Measurements from ENCODE around the gene SLC7A5.
"Not testable (repeated sequence)": the region's sequence is repeated elsewhere in the genome, so short reads cannot be mapped to it uniquely, and the experiment has no call there.

SLC7A5 gene

GRCh38 chr16:87802670-87803069 lies 66.6 kb downstream of the SLC7A5 start:
- no peak overlapping the region for H3K9ac ChIP-seq (ENCODE audit: low read length)
- no peaks in the 10 kb centered on the region for H3K27me3 ChIP-seq (ENCODE audit: control insufficient read depth, insufficient read depth, low read length)
- H3K4me1 ChIP-seq (ENCODE audit: control insufficient read depth, low read depth, low read length) = no peaks in the 10 kb centered on the region
- H3K9me3 ChIP-seq (ENCODE audit: control insufficient read depth, low read depth, low read length) = no peaks in the 10 kb centered on the region
- H3K36me3 ChIP-seq (ENCODE audit: control insufficient read depth, low read depth, low read length) = no peaks in the 10 kb centered on the region
- no peak overlapping the region for H3K27ac ChIP-seq (ENCODE audit: low read length)
- no peak overlapping the region for H3K4me3 ChIP-seq (ENCODE audit: low read length)

- Histone ChIP-seq H3K4me1 (ENCODE audit: control insufficient read depth, low read depth, low read length) (no peaks in the 10 kb centered on the region), H3K27me3 (ENCODE audit: control insufficient read depth, insufficient read depth, low read length) (no peaks in the 10 kb centered on the region), H3K9ac (ENCODE audit: low read length) (no peak overlapping the region), H3K27ac (ENCODE audit: low read length) (no peak overlapping the region), H3K4me3 (ENCODE audit: low read length) (no peak overlapping the region), H3K36me3 (ENCODE audit: control insufficient read depth, low read depth, low read length) (no peaks in the 10 kb centered on the region), H3K9me3 (ENCODE audit: control insufficient read depth, low read depth, low read length) (no peaks in the 10 kb centered on the region)
These were observed 67.5 kb downstream of the SLC7A5 start for GRCh38 chr16:87801679-87802259.

GRCh38 chr16:87800497-87800896 lies 68.8 kb downstream of the SLC7A5 start:
- no peak overlapping the region for H3K4me3 ChIP-seq (ENCODE audit: low read length)
- no peak overlapping the region for H3K27ac ChIP-seq (ENCODE audit: low read length)
- no peaks in the 10 kb centered on the region for H3K27me3 ChIP-seq (ENCODE audit: control insufficient read depth, insufficient read depth, low read length)
- no peaks in the 10 kb centered on the region for H3K36me3 ChIP-seq (ENCODE audit: control insufficient read depth, low read depth, low read length)
- no peaks in the 10 kb centered on the region for H3K4me1 ChIP-seq (ENCODE audit: control insufficient read depth, low read depth, low read length)
- no peaks in the 10 kb centered on the region for H3K9me3 ChIP-seq (ENCODE audit: control insufficient read depth, low read depth, low read length)
- H3K9ac ChIP-seq (ENCODE audit: low read length) = no peak overlapping the region

GRCh38 chr16:87795336-87795735 lies 74.0 kb downstream of the SLC7A5 start:
- Histone ChIP-seq H3K27ac (ENCODE audit: low read length) (no peak overlapping the region), H3K9me3 (ENCODE audit: control insufficient read depth, low read depth, low read length) (no peaks in the 10 kb centered on the region), H3K4me3 (ENCODE audit: low read length) (no peak overlapping the region), H3K27me3 (ENCODE audit: control insufficient read depth, insufficient read depth, low read length) (no peaks in the 10 kb centered on the region), H3K36me3 (ENCODE audit: control insufficient read depth, low read depth, low read length) (no peaks in the 10 kb centered on the region), H3K4me1 (ENCODE audit: control insufficient read depth, low read depth, low read length) (no peaks in the 10 kb centered on the region), H3K9ac (ENCODE audit: low read length) (no peak overlapping the region)

- Histone ChIP-seq H3K27ac (ENCODE audit: low read length) (no peak overlapping the region), H3K36me3 (ENCODE audit: control insufficient read depth, low read depth, low read length) (no peaks in the 10 kb centered on the region), H3K27me3 (ENCODE audit: control insufficient read depth, insufficient read depth, low read length) (no peaks in the 10 kb centered on the region), H3K9me3 (ENCODE audit: control insufficient read depth, low read depth, low read length) (no peaks in the 10 kb centered on the region), H3K4me3 (ENCODE audit: low read length) (no peak overlapping the region), H3K4me1 (ENCODE audit: control insufficient read depth, low read depth, low read length) (no peaks in the 10 kb centered on the region), H3K9ac (ENCODE audit: low read length) (no peak overlapping the region)
These were observed 74.7 kb downstream of the SLC7A5 start for GRCh38 chr16:87794485-87795078.

- Histone ChIP-seq H3K4me3 (ENCODE audit: low read length) (no peak overlapping the region), H3K9ac (ENCODE audit: low read length) (no peak overlapping the region), H3K4me1 (ENCODE audit: control insufficient read depth, low read depth, low read length) (no peaks in the 10 kb centered on the region), H3K36me3 (ENCODE audit: control insufficient read depth, low read depth, low read length) (no peaks in the 10 kb centered on the region), H3K27ac (ENCODE audit: low read length) (no peak overlapping the region), H3K27me3 (ENCODE audit: control insufficient read depth, insufficient read depth, low read length) (no peaks in the 10 kb centered on the region), H3K9me3 (ENCODE audit: control insufficient read depth, low read depth, low read length) (no peaks in the 10 kb centered on the region)
These were observed 77.1 kb downstream of the SLC7A5 start for GRCh38 chr16:87792205-87792565.

GRCh38 chr16:87791295-87792204 lies 77.8 kb downstream of the SLC7A5 start:
- H3K4me1 ChIP-seq (ENCODE audit: control insufficient read depth, low read depth, low read length) = no peaks in the 10 kb centered on the region
- H3K4me3 ChIP-seq (ENCODE audit: low read length) = no peak overlapping the region
- no peaks in the 10 kb centered on the region for H3K36me3 ChIP-seq (ENCODE audit: control insufficient read depth, low read depth, low read length)
- H3K27ac ChIP-seq (ENCODE audit: low read length) = no peak overlapping the region
- no peaks in the 10 kb centered on the region for H3K9me3 ChIP-seq (ENCODE audit: control insufficient read depth, low read depth, low read length)
- H3K27me3 ChIP-seq (ENCODE audit: control insufficient read depth, insufficient read depth, low read length) = no peaks in the 10 kb centered on the region
- H3K9ac ChIP-seq (ENCODE audit: low read length) = no peak overlapping the region

GRCh38 chr16:87790292-87791100 lies 78.8 kb downstream of the SLC7A5 start:
- Histone ChIP-seq H3K9me3 (ENCODE audit: control insufficient read depth, low read depth, low read length) (no peaks in the 10 kb centered on the region), H3K36me3 (ENCODE audit: control insufficient read depth, low read depth, low read length) (no peaks in the 10 kb centered on the region), H3K27ac (ENCODE audit: low read length) (no peak overlapping the region), H3K4me1 (ENCODE audit: control insufficient read depth, low read depth, low read length) (no peaks in the 10 kb centered on the region), H3K27me3 (ENCODE audit: control insufficient read depth, insufficient read depth, low read length) (no peaks in the 10 kb centered on the region), H3K4me3 (ENCODE audit: low read length) (no peak overlapping the region), H3K9ac (ENCODE audit: low read length) (no peak overlapping the region)

- no peak overlapping the region for H3K9ac ChIP-seq (ENCODE audit: low read length)
- no peak overlapping the region for H3K27ac ChIP-seq (ENCODE audit: low read length)
- H3K27me3 ChIP-seq (ENCODE audit: control insufficient read depth, insufficient read depth, low read length) = no peaks in the 10 kb centered on the region
These were observed 79.6 kb downstream of the SLC7A5 start for GRCh38 chr16:87789437-87790291.

GRCh38 chr16:87788730-87789436 lies 80.4 kb downstream of the SLC7A5 start:
- H3K27me3 ChIP-seq (ENCODE audit: control insufficient read depth, insufficient read depth, low read length); H3K4me1 ChIP-seq (ENCODE audit: control insufficient read depth, low read depth, low read length); H3K4me3 ChIP-seq (ENCODE audit: low read length); H3K9me3 ChIP-seq (ENCODE audit: control insufficient read depth, low read depth, low read length); H3K36me3 ChIP-seq (ENCODE audit: control insufficient read depth, low read depth, low read length); H3K27ac ChIP-seq (ENCODE audit: low read length); H3K9ac ChIP-seq (ENCODE audit: low read length): not testable (repeated sequence)

More at GRCh38 chr16:87789437-87790291, 79.6 kb downstream of the SLC7A5 start:
- no peaks in the 10 kb centered on the region for H3K4me1 ChIP-seq (ENCODE audit: control insufficient read depth, low read depth, low read length)
- no peak overlapping the region for H3K4me3 ChIP-seq (ENCODE audit: low read length)
- no peaks in the 10 kb centered on the region for H3K9me3 ChIP-seq (ENCODE audit: control insufficient read depth, low read depth, low read length)
- no peaks in the 10 kb centered on the region for H3K36me3 ChIP-seq (ENCODE audit: control insufficient read depth, low read depth, low read length)
